C4-2B (cell line): ENCODE measurements around the gene TSPAN3.

Experiments used
- H3K27ac ChIP-seq: fragments of 450-650 bp; 2 replicates; pipeline ENCODE4 v1.5.1; 2017
- CTCF ChIP-seq: fragments of 450-650 bp; conservative IDR thresholded peaks from 2 replicates; pipeline ENCODE4 v1.5.1; 2017; ENCODE audit warnings: mild to moderate bottlenecking
- ZFX ChIP-seq: fragments of 450-650 bp; IDR thresholded peaks from 2 replicates; pipeline ENCODE4 v1.6.1; 2017

Gene TSPAN3

GRCh38 chr15:77107531-77108355 lies 36.8 kb upstream of the TSPAN3 start:
- H3K27ac ChIP-seq = peak overlapping the region; percentile 27
- TF ChIP-seq ZFX (no peak), CTCF (peak; percentile 88)

- H3K27ac ChIP-seq = peak overlapping the region; percentile 27; the same call in 1 of the 2 replicates
- no peak for TF ChIP-seq ZFX
These were observed 36.2 kb upstream of the TSPAN3 start for GRCh38 chr15:77107068-77107467.

GRCh38 chr15:77104155-77104554 lies 33.2 kb upstream of the TSPAN3 start:
- H3K27ac ChIP-seq = no peak overlapping the region
- TF ChIP-seq ZFX = no peak
- TF ChIP-seq CTCF = no peak

GRCh38 chr15:77099741-77100463 lies 29.0 kb upstream of the TSPAN3 start:
- H3K27ac ChIP-seq = no peak overlapping the region
- TF ChIP-seq ZFX (no peak), CTCF (no peak)

GRCh38 chr15:77098572-77098971 lies 27.7 kb upstream of the TSPAN3 start:
- no peak overlapping the region for H3K27ac ChIP-seq
- TF ChIP-seq ZFX (no peak), CTCF (no peak)

- TF ChIP-seq CTCF (no peak), ZFX (no peak)
- no peak overlapping the region for H3K27ac ChIP-seq
These were observed 27.0 kb upstream of the TSPAN3 start for GRCh38 chr15:77097921-77098320.

GRCh38 chr15:77097248-77097721 lies 26.4 kb upstream of the TSPAN3 start:
- no peak overlapping the region for H3K27ac ChIP-seq
- TF ChIP-seq ZFX = no peak
- TF ChIP-seq CTCF = no peak
